Neutrophil (primary cell): Measurements from ENCODE around the gene ARRDC1.

Experiments
- H3K27ac ChIP-seq: fragments of 200-600 bp; sonication (generic); 2 replicates; pipeline ENCODE4 v1.5.1; 2016; ENCODE audit warnings: mild to moderate bottlenecking, moderate library complexity
- H3K27me3 ChIP-seq: fragments of 200-600 bp; sonication (generic); 2 replicates; pipeline ENCODE4 v1.6.0; 2016; ENCODE audit warnings: mild to moderate bottlenecking
- H3K36me3 ChIP-seq: fragments of 200-600 bp; sonication (generic); 2 replicates; pipeline ENCODE4 v1.5.1; 2017
- H3K4me1 ChIP-seq, 2 experiments: fragments of 200-600 bp in 1 of 2; sonication (generic) in 1 of 2; 1 replicate in 1 of 2; 2 replicates in 1 of 2; pipeline versions ENCODE4 v1.5.1 to v1.6.1; 2013 to 2016; ENCODE audit warnings: low read depth in 1 of 2, low read length in 1 of 2, mild to moderate bottlenecking in 1 of 2, moderate library complexity in 1 of 2; ENCODE audit not compliant: control insufficient read depth in 1 of 2, insufficient read depth in 1 of 2
- H3K4me3 ChIP-seq, 2 experiments: fragments of 200-600 bp in 1 of 2; sonication (generic) in 1 of 2; 1 replicate in 1 of 2; 2 replicates in 1 of 2; pipeline ENCODE4 v1.5.1; 2013 to 2016; ENCODE audit warnings: low read depth in 1 of 2, low read length in 1 of 2, mild to moderate bottlenecking in 1 of 2, moderate library complexity in 1 of 2
- H3K9me3 ChIP-seq: fragments of 200-600 bp; sonication (generic); 2 replicates; pipeline ENCODE4 v1.5.1; 2016
- CTCF ChIP-seq: fragments of 200-600 bp; sonication (generic); IDR thresholded peaks from 2 replicates; pipeline ENCODE4 v1.5.1; 2016; ENCODE audit warnings: antibody characterized with exemption

The ARRDC1 gene

GRCh38 chr9:137569609-137570203 is 35.8 kb upstream of the ARRDC1 start:
- H3K9me3 ChIP-seq = no peaks in the 10 kb centered on the region
- H3K27me3 ChIP-seq = no peaks in the 10 kb centered on the region
- no peak overlapping the region for H3K27ac ChIP-seq
- H3K36me3 ChIP-seq = peaks cover 18% of the 10 kb centered on the region
- H3K4me3 ChIP-seq = no peak overlapping the region
- TF ChIP-seq CTCF = no peak
- H3K4me1 ChIP-seq = no peaks in the 10 kb centered on the region

GRCh38 chr9:137570566-137570965 is 34.9 kb upstream of the ARRDC1 start:
- Histone ChIP-seq H3K27me3 (no peaks in the 10 kb centered on the region), H3K9me3 (no peaks in the 10 kb centered on the region), H3K36me3 (peaks cover 22% of the 10 kb centered on the region), H3K4me3 (no peak overlapping the region), H3K27ac (no peak overlapping the region), H3K4me1 (no peaks in the 10 kb centered on the region)
- TF ChIP-seq CTCF = no peak

- TF ChIP-seq CTCF = no peak
- Histone ChIP-seq H3K4me3 (no peak overlapping the region), H3K36me3 (peaks cover 27% of the 10 kb centered on the region)
These were observed 31.3 kb upstream of the ARRDC1 start for GRCh38 chr9:137574192-137574591.

GRCh38 chr9:137575364-137575715 is 30.1 kb upstream of the ARRDC1 start:
- H3K27ac ChIP-seq = no peak overlapping the region
- peaks cover 26 to 27% of the 10 kb centered on the region in 2 experiments for H3K4me1 ChIP-seq
- no peak overlapping the region for H3K4me3 ChIP-seq
- no peaks in the 10 kb centered on the region for H3K27me3 ChIP-seq
- no peaks in the 10 kb centered on the region for H3K9me3 ChIP-seq
- TF ChIP-seq CTCF = no peak
- H3K36me3 ChIP-seq = peaks cover 27% of the 10 kb centered on the region

More at GRCh38 chr9:137574192-137574591, 31.3 kb upstream of the ARRDC1 start:
- Histone ChIP-seq H3K27me3 (no peaks in the 10 kb centered on the region), H3K4me1 (peaks cover 24 to 25% of the 10 kb centered on the region in 2 experiments), H3K27ac (no peak overlapping the region), H3K9me3 (no peaks in the 10 kb centered on the region)

- Histone ChIP-seq H3K36me3 (peaks cover 27% of the 10 kb centered on the region), H3K4me1 (peaks cover 26 to 27% of the 10 kb centered on the region in 2 experiments), H3K4me3 (no peak overlapping the region), H3K27me3 (no peaks in the 10 kb centered on the region), H3K9me3 (no peaks in the 10 kb centered on the region), H3K27ac (no peak overlapping the region)
- no peak for TF ChIP-seq CTCF
These were observed 29.6 kb upstream of the ARRDC1 start for GRCh38 chr9:137575716-137576411.
